GM23338 (cell line): ENCODE measurements around the gene NAB2. TPM values are rescaled to one million over a fixed set of nuclear protein-coding genes. Genes with fewer than 3 reads are reported as not detected.

Experiments
- ATAC-seq: fragments of 200-7000 bp; cut with Tn5 transposase; 3 replicates; pipeline ENCODE4 v1.9.1; 2020
- DNase-seq: peaks from one replicate; pipeline ENCODE4 v3.0.0-alpha.2; 2015; ENCODE audit warnings: low spot score
- H2AFZ ChIP-seq: fragments of 200-600 bp; sonication (generic); 2 replicates; pipeline ENCODE4 v1.8.0; 2016; ENCODE audit warnings: antibody characterized with exemption, mild to moderate bottlenecking, moderate library complexity
- H3F3A ChIP-seq: fragments of 200-600 bp; sonication (generic); replicated peaks from 2 replicates; pipeline ENCODE4 v1.8.0; 2017; ENCODE audit warnings: antibody characterized with exemption, mixed run types, low read depth
- H3K27ac ChIP-seq: fragments of 200-600 bp; sonication (generic); 2 replicates; pipeline ENCODE4 v1.6.1; 2016; ENCODE audit warnings: low read depth
- H3K27me3 ChIP-seq: fragments of 200-600 bp; sonication (generic); 2 replicates; pipeline ENCODE4 v1.8.0; 2016; ENCODE audit warnings: mild to moderate bottlenecking, mixed run types, moderate library complexity; ENCODE audit not compliant: insufficient read depth
- H3K36me3 ChIP-seq: fragments of 200-600 bp; sonication (generic); 2 replicates; pipeline ENCODE4 v1.8.0; 2016; ENCODE audit warnings: mild to moderate bottlenecking; ENCODE audit not compliant: insufficient read depth
- H3K4me1 ChIP-seq: fragments of 200-600 bp; sonication (generic); 2 replicates; pipeline ENCODE4 v1.8.0; 2016; ENCODE audit warnings: mild to moderate bottlenecking, moderate library complexity; ENCODE audit not compliant: insufficient read depth
- H3K4me2 ChIP-seq: fragments of 200-600 bp; sonication (generic); 2 replicates; pipeline ENCODE4 v1.7.1; 2017; ENCODE audit warnings: mixed run types
- H3K4me3 ChIP-seq: fragments of 200-600 bp; sonication (generic); 2 replicates; pipeline ENCODE4 v1.6.1; 2016; ENCODE audit warnings: mixed run types
- H3K79me2 ChIP-seq: fragments of 200-600 bp; sonication (generic); replicated peaks from 2 replicates; pipeline ENCODE4 v1.8.0; 2017; ENCODE audit warnings: mild to moderate bottlenecking; ENCODE audit not compliant: insufficient read depth
- H3K9me2 ChIP-seq: fragments of 200-600 bp; sonication (generic); 2 replicates; pipeline ENCODE4 v1.8.0; 2017; ENCODE audit not compliant: insufficient read depth
- H4K20me1 ChIP-seq: fragments of 200-600 bp; sonication (generic); replicated peaks from 2 replicates; pipeline ENCODE4 v1.8.0; 2017; ENCODE audit warnings: mild to moderate bottlenecking; ENCODE audit not compliant: insufficient read depth
- H3K27ac Mint-ChIP-seq: 2 replicates; pipeline ENCODE4 v1.8.0; 2020; ENCODE audit warnings: inconsistent platforms, mild to moderate bottlenecking, moderate library complexity, mixed read lengths
- H3K27me3 Mint-ChIP-seq: 3 replicates; pipeline ENCODE4 v1.8.0; 2022; ENCODE audit warnings: low read depth, mild to moderate bottlenecking, moderate library complexity, mixed read lengths, inconsistent platforms; ENCODE audit not compliant: insufficient read depth, poor library complexity
- H3K36me3 Mint-ChIP-seq: 3 replicates; pipeline ENCODE4 v1.8.0; 2021; ENCODE audit warnings: low read depth, mild to moderate bottlenecking, inconsistent platforms, moderate library complexity, mixed read lengths
- H3K4me1 Mint-ChIP-seq: 3 replicates; pipeline ENCODE4 v1.8.0; 2020; ENCODE audit warnings: mild to moderate bottlenecking, inconsistent platforms, mixed read lengths
- H3K4me3 Mint-ChIP-seq: 3 replicates; pipeline ENCODE4 v1.8.0; 2021; ENCODE audit warnings: moderate library complexity, mild to moderate bottlenecking, inconsistent platforms, mixed read lengths
- H3K9me3 Mint-ChIP-seq: 3 replicates; pipeline ENCODE4 v1.8.0; 2020; ENCODE audit warnings: moderate library complexity, mild to moderate bottlenecking, inconsistent platforms, mixed read lengths
- CREB1 ChIP-seq: fragments of 250-450 bp; sonication (Bioruptor Pico); IDR thresholded peaks from 2 replicates; pipeline ENCODE4 v1.5.0; 2020; ENCODE audit warnings: low read depth, mild to moderate bottlenecking, moderate library complexity
- EZH2 ChIP-seq: fragments of 200-600 bp; sonication (generic); IDR thresholded peaks from one replicate; pipeline ENCODE4 v1.8.0; 2017; ENCODE audit warnings: antibody characterized with exemption, mild to moderate bottlenecking, low read depth; ENCODE audit not compliant: unreplicated experiment
- EZH2phosphoT487 ChIP-seq: fragments of 200-600 bp; sonication (generic); IDR thresholded peaks from one replicate; pipeline ENCODE4 v1.8.1; 2018; ENCODE audit warnings: antibody characterized with exemption; ENCODE audit not compliant: unreplicated experiment
- JUNB ChIP-seq: IDR thresholded peaks from one replicate; pipeline ENCODE4 v1.6.1; 2016; ENCODE audit warnings: antibody characterized with exemption; ENCODE audit not compliant: unreplicated experiment
- NANOG ChIP-seq: IDR thresholded peaks from 2 replicates; pipeline ENCODE4 v1.6.1; 2016; ENCODE audit warnings: antibody characterized with exemption, borderline replicate concordance
- POLR2AphosphoS5 ChIP-seq: IDR thresholded peaks from 2 replicates; pipeline ENCODE4 v1.6.1; 2016; ENCODE audit warnings: antibody characterized with exemption, low read depth
- STAT1 ChIP-seq: IDR thresholded peaks from one replicate; pipeline ENCODE4 v1.6.1; 2016; ENCODE audit warnings: antibody characterized with exemption; ENCODE audit not compliant: unreplicated experiment
- ZNF114 ChIP-seq: fragments of 250-450 bp; sonication (Bioruptor Pico); IDR thresholded peaks from 2 replicates; pipeline ENCODE4 v1.5.0; 2020; ENCODE audit warnings: mild to moderate bottlenecking, moderate library complexity
- ZNF331 ChIP-seq: fragments of 250-450 bp; sonication (Bioruptor Pico); IDR thresholded peaks from 2 replicates; pipeline ENCODE4 v1.5.0; 2020; ENCODE audit warnings: low read depth, mild to moderate bottlenecking, moderate library complexity
- polyA plus RNA-seq: library from polyadenylated mRNA; unstranded; fragments of >200 nt; fragmentation: Nextera tagmentation; extraction: Ambion mirVana; gene quantifications from 2 replicates; pipeline ENCODE4 v1.2.1, GENCODE V29; 2016
- total RNA-seq: library from RNA; depleted of rRNA; stranded (reverse); fragments of >200 nt; shearing (Covaris generic); gene quantifications from 2 replicates; pipeline ENCODE4 v1.2.3, GENCODE V29; 2014
- TF ChIP-seq, protein P1 (sequence below): fragments of 250-450 bp; sonication (Bioruptor Pico); IDR thresholded peaks from 2 replicates; pipeline ENCODE4 v1.5.0; 2020; ENCODE audit warnings: mild to moderate bottlenecking, moderate library complexity
- TF ChIP-seq, protein P2 (sequence below), 2 experiments: fragments of 200-600 bp in 1 of 2; sonication (generic) in 1 of 2; conservative IDR thresholded peaks; 2 replicates each; pipeline versions ENCODE4 v1.5.1 to v1.6.1; 2016 to 2017; ENCODE audit warnings: antibody characterized with exemption in 2 of 2, low read depth in 2 of 2, mild to moderate bottlenecking in 2 of 2, moderate library complexity in 1 of 2
- TF ChIP-seq, protein P3 (sequence below): IDR thresholded peaks from one replicate; pipeline ENCODE4 v1.6.1; 2018; ENCODE audit warnings: antibody characterized with exemption; ENCODE audit not compliant: unreplicated experiment
- TF ChIP-seq, protein P4 (sequence below): IDR thresholded peaks from 2 replicates; pipeline ENCODE4 v1.6.1; 2016; ENCODE audit warnings: antibody characterized with exemption

Gene NAB2
- total and polyA plus RNA-seq, 2 experiments from 2014 or later = 6.5 to 19.8 TPM

DNA sequence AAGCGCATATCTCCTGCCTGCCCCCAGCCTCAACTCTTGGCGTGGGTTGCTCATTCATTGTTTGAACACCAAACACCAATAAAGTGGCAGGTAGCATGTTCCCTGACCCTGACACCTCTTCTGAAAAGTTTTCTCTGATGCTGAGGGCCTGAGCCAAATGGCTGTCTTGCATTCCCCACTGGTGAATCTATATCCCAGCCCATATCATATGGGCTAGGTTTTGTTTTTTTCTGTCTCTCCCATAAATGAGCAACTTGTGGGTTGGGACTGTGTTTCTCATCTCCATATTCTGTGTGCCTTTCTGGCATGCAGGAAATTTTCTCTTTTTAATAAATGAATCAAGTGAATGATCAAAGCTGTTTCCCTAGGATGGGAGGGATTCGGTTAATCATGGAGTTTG is 44.0 kb upstream of the NAB2 start:
- H3K4me2 ChIP-seq = no peak overlapping the region
- peaks cover 5% of the 10 kb centered on the region for H3K27me3 Mint-ChIP-seq
- no peaks in the 10 kb centered on the region for H3K36me3 Mint-ChIP-seq
- H3K79me2 ChIP-seq = no peaks in the 10 kb centered on the region
- no peaks in the 10 kb centered on the region for H4K20me1 ChIP-seq
- no peaks in the 10 kb centered on the region for H3K27me3 ChIP-seq
- H3K4me3 Mint-ChIP-seq = no peak overlapping the region
- H3K4me3 ChIP-seq = no peak overlapping the region
- H3K4me1 Mint-ChIP-seq = peaks cover 2% of the 10 kb centered on the region; the same call in 1 of the 3 replicates
- no peak overlapping the region for H3K27ac Mint-ChIP-seq
- no peak for DNase-seq
- H3F3A ChIP-seq = no peaks in the 10 kb centered on the region
- H3K36me3 ChIP-seq = no peaks in the 10 kb centered on the region
- H2AFZ ChIP-seq = no peak overlapping the region
- no peak overlapping the region for H3K27ac ChIP-seq
- TF ChIP-seq NANOG = no peak
- no peak for TF ChIP-seq JUNB
- TF ChIP-seq, protein P1, sequence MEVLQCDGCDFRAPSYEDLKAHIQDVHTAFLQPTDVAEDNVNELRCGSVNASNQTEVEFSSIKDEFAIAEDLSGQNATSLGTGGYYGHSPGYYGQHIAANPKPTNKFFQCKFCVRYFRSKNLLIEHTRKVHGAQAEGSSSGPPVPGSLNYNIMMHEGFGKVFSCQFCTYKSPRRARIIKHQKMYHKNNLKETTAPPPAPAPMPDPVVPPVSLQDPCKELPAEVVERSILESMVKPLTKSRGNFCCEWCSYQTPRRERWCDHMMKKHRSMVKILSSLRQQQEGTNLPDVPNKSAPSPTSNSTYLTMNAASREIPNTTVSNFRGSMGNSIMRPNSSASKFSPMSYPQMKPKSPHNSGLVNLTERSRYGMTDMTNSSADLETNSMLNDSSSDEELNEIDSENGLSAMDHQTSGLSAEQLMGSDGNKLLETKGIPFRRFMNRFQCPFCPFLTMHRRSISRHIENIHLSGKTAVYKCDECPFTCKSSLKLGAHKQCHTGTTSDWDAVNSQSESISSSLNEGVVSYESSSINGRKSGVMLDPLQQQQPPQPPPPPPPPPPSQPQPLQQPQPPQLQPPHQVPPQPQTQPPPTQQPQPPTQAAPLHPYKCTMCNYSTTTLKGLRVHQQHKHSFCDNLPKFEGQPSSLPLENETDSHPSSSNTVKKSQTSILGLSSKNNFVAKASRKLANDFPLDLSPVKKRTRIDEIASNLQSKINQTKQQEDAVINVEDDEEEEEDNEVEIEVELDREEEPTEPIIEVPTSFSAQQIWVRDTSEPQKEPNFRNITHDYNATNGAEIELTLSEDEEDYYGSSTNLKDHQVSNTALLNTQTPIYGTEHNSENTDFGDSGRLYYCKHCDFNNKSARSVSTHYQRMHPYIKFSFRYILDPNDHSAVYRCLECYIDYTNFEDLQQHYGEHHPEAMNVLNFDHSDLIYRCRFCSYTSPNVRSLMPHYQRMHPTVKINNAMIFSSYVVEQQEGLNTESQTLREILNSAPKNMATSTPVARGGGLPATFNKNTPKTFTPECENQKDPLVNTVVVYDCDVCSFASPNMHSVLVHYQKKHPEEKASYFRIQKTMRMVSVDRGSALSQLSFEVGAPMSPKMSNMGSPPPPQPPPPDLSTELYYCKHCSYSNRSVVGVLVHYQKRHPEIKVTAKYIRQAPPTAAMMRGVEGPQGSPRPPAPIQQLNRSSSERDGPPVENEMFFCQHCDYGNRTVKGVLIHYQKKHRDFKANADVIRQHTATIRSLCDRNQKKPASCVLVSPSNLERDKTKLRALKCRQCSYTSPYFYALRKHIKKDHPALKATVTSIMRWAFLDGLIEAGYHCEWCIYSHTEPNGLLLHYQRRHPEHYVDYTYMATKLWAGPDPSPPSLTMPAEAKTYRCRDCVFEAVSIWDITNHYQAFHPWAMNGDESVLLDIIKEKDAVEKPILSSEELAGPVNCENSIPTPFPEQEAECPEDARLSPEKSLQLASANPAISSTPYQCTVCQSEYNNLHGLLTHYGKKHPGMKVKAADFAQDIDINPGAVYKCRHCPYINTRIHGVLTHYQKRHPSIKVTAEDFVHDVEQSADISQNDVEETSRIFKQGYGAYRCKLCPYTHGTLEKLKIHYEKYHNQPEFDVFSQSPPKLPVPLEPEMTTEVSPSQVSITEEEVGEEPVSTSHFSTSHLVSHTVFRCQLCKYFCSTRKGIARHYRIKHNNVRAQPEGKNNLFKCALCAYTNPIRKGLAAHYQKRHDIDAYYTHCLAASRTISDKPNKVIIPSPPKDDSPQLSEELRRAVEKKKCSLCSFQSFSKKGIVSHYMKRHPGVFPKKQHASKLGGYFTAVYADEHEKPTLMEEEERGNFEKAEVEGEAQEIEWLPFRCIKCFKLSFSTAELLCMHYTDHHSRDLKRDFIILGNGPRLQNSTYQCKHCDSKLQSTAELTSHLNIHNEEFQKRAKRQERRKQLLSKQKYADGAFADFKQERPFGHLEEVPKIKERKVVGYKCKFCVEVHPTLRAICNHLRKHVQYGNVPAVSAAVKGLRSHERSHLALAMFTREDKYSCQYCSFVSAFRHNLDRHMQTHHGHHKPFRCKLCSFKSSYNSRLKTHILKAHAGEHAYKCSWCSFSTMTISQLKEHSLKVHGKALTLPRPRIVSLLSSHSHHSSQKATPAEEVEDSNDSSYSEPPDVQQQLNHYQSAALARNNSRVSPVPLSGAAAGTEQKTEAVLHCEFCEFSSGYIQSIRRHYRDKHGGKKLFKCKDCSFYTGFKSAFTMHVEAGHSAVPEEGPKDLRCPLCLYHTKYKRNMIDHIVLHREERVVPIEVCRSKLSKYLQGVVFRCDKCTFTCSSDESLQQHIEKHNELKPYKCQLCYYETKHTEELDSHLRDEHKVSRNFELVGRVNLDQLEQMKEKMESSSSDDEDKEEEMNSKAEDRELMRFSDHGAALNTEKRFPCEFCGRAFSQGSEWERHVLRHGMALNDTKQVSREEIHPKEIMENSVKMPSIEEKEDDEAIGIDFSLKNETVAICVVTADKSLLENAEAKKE (CRISPR knock-in tag) = no peak
- no peak for TF ChIP-seq ZNF331 (CRISPR knock-in tag)
- TF ChIP-seq STAT1 = no peak
- no peak for TF ChIP-seq POLR2AphosphoS5
- TF ChIP-seq, protein P2, sequence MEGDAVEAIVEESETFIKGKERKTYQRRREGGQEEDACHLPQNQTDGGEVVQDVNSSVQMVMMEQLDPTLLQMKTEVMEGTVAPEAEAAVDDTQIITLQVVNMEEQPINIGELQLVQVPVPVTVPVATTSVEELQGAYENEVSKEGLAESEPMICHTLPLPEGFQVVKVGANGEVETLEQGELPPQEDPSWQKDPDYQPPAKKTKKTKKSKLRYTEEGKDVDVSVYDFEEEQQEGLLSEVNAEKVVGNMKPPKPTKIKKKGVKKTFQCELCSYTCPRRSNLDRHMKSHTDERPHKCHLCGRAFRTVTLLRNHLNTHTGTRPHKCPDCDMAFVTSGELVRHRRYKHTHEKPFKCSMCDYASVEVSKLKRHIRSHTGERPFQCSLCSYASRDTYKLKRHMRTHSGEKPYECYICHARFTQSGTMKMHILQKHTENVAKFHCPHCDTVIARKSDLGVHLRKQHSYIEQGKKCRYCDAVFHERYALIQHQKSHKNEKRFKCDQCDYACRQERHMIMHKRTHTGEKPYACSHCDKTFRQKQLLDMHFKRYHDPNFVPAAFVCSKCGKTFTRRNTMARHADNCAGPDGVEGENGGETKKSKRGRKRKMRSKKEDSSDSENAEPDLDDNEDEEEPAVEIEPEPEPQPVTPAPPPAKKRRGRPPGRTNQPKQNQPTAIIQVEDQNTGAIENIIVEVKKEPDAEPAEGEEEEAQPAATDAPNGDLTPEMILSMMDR (conservative IDR thresholded peaks at IDR 0.05; ENCODE audit: low read depth in 2 of 2) = no peak
- TF ChIP-seq EZH2phosphoT487 = no peak
- TF ChIP-seq EZH2 = no peak
- TF ChIP-seq, protein P3, sequence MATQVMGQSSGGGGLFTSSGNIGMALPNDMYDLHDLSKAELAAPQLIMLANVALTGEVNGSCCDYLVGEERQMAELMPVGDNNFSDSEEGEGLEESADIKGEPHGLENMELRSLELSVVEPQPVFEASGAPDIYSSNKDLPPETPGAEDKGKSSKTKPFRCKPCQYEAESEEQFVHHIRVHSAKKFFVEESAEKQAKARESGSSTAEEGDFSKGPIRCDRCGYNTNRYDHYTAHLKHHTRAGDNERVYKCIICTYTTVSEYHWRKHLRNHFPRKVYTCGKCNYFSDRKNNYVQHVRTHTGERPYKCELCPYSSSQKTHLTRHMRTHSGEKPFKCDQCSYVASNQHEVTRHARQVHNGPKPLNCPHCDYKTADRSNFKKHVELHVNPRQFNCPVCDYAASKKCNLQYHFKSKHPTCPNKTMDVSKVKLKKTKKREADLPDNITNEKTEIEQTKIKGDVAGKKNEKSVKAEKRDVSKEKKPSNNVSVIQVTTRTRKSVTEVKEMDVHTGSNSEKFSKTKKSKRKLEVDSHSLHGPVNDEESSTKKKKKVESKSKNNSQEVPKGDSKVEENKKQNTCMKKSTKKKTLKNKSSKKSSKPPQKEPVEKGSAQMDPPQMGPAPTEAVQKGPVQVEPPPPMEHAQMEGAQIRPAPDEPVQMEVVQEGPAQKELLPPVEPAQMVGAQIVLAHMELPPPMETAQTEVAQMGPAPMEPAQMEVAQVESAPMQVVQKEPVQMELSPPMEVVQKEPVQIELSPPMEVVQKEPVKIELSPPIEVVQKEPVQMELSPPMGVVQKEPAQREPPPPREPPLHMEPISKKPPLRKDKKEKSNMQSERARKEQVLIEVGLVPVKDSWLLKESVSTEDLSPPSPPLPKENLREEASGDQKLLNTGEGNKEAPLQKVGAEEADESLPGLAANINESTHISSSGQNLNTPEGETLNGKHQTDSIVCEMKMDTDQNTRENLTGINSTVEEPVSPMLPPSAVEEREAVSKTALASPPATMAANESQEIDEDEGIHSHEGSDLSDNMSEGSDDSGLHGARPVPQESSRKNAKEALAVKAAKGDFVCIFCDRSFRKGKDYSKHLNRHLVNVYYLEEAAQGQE = no peak
- no peak for TF ChIP-seq CREB1
- TF ChIP-seq, protein P4, sequence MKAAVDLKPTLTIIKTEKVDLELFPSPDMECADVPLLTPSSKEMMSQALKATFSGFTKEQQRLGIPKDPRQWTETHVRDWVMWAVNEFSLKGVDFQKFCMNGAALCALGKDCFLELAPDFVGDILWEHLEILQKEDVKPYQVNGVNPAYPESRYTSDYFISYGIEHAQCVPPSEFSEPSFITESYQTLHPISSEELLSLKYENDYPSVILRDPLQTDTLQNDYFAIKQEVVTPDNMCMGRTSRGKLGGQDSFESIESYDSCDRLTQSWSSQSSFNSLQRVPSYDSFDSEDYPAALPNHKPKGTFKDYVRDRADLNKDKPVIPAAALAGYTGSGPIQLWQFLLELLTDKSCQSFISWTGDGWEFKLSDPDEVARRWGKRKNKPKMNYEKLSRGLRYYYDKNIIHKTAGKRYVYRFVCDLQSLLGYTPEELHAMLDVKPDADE = no peak
- TF ChIP-seq ZNF114 = no peak
- H3K9me2 ChIP-seq = no peaks in the 10 kb centered on the region; the same call in 1 of the 2 replicates
- H3K4me1 ChIP-seq = no peaks in the 10 kb centered on the region
- no peak for ATAC-seq
- H3K9me3 Mint-ChIP-seq = no peaks in the 10 kb centered on the region
